Body of pancreas (tissue), 4 donors: Measurements from ENCODE around the gene HOXC6. TPM values are rescaled to one million over a fixed set of nuclear protein-coding genes. Genes with fewer than 3 reads are reported as not detected.
A peak's percentile ranks its signal among the peaks of the same experiment; 100 is the strongest.

Source experiments
- ATAC-seq: fragments of 150-250 bp; one replicate; pipeline ENCODE4 v1.9.1; 2016
- DNase-seq, 4 donors: peaks; one replicate each; pipeline ENCODE4 v3.0.0-alpha.2; 2019
- H3K27ac ChIP-seq, 4 donors: fragments of 200-600 bp; sonication (generic); 1 replicate in 3 of 4; 2 replicates in 1 of 4; pipeline versions ENCODE4 v1.5.1 to v1.6.1; 2016 to 2019; ENCODE audit warnings: mild to moderate bottlenecking in 1 of 4, mixed read lengths in 1 of 4, moderate library complexity in 1 of 4
- H3K27me3 ChIP-seq, 2 donors: fragments of 200-600 bp; sonication (generic); one replicate each; pipeline ENCODE4 v1.6.0; 2016; ENCODE audit warnings: mild to moderate bottlenecking in 1 of 2
- H3K36me3 ChIP-seq, 2 donors: fragments of 200-600 bp; sonication (generic); replicated peaks in 1 of 2; 2 replicates each; pipeline ENCODE4 v1.5.1; 2016; ENCODE audit warnings: low read depth in 2 of 2; ENCODE audit not compliant: insufficient read depth in 1 of 2
- H3K4me1 ChIP-seq: fragments of 200-600 bp; sonication (generic); one replicate; pipeline ENCODE4 v1.6.0; 2016
- H3K4me3 ChIP-seq, 2 donors: fragments of 200-600 bp; sonication (generic); 1 replicate in 1 of 2; 2 replicates in 1 of 2; pipeline ENCODE4 v1.5.1; 2016 to 2019
- H3K9me3 ChIP-seq, 3 donors: fragments of 200-600 bp; sonication (generic); 1 replicate in 2 of 3; 2 replicates in 1 of 3; pipeline ENCODE4 v1.5.1; 2016
- CTCF ChIP-seq, 7 experiments: fragments of 450-650 bp in 4 of 7; fragments of 200-600 bp in 3 of 7; sonication (generic) in 3 of 7; IDR thresholded peaks; one replicate each; pipeline ENCODE4 v1.5.1; 2016 to 2019; ENCODE audit warnings: antibody characterized with exemption in 7 of 7
- POLR2A ChIP-seq, 3 donors: fragments of 450-650 bp; IDR thresholded peaks; one replicate each; pipeline ENCODE4 v1.6.1; 2016; ENCODE audit warnings: antibody characterized with exemption in 3 of 3, mild to moderate bottlenecking in 2 of 3
- WGBS, 2 donors: methylation state at CpG; one replicate each; pipeline ENCODE4 v1.1.5; 2017; 5-methylcytosine and 5-hydroxymethylcytosine counted together
- intact Hi-C: fragments of 100-400 bp; cut with DNase I; formaldehyde crosslinking; loops from one replicate; pipeline ENCODE4 v1.15.1; 2023
- total RNA-seq, 2 donors: library from RNA; depleted of rRNA; stranded (reverse); fragments of >200 nt; gene quantifications; one replicate each; pipeline ENCODE4 v1.1.0, GENCODE V29; 2016

HOXC6 gene
- total RNA-seq, 2 donors from 2014 or later: not detected

- 7 to 8% methylated on average over 21 to 30 of the region's 30 CpGs for WGBS, 2 donors
- peaks cover 20% of the 10 kb centered on the region for H3K4me1 ChIP-seq
- peaks cover 0 to 73% of the 10 kb centered on the region in 2 donors for H3K27me3 ChIP-seq
- ATAC-seq (no peak), DNase-seq (no peak)
- H3K27ac ChIP-seq: no peak overlapping the region
- no peak overlapping the region for H3K4me3 ChIP-seq
- no peaks in the 10 kb centered on the region for H3K9me3 ChIP-seq
- no peaks in the 10 kb centered on the region for H3K36me3 ChIP-seq
- no peak for TF ChIP-seq CTCF (IDR thresholded peaks at IDR 0.05)
- no peak for TF ChIP-seq POLR2A (IDR thresholded peaks at IDR 0.05)
- intact Hi-C loops: no loop called here
Measured at GRCh38 chr12:53983950-53984572, 44.2 kb upstream of the HOXC6 start.

- no peak for TF ChIP-seq POLR2A (IDR thresholded peaks at IDR 0.05)
- TF ChIP-seq CTCF (IDR thresholded peaks at IDR 0.05): peak; percentile 41 to 73 (median 58)
- H3K36me3 ChIP-seq: no peaks in the 10 kb centered on the region
- no peak within 1 kb of the TSS for H3K4me3 ChIP-seq
- H3K4me1 ChIP-seq: peaks cover 27% of the 10 kb centered on the region
- no peak within 1 kb of the TSS for H3K27ac ChIP-seq
- H3K27me3 ChIP-seq: peaks cover 0 to 81% of the 10 kb centered on the region in 2 donors
- peak; percentile 86 to 91 (median 88) for DNase-seq
- WGBS, 2 donors: 5 to 11% methylated on average over 20 to 53 of the region's 55 CpGs
- peak; percentile 80 for ATAC-seq
- no peaks in the 10 kb centered on the region for H3K9me3 ChIP-seq
- intact Hi-C loops: no loop called here
Measured at GRCh38 chr12:53984901-53985691, 43.1 kb upstream of the HOXC6 start, which contains the start of gene HOXC10. Gene HOXC10, plus strand, starts transcription at chr12:53985146. Its CDS starts 114 bp downstream, at chr12:53985260.

- H3K27ac ChIP-seq: no peak overlapping the region
- H3K27me3 ChIP-seq: peaks cover 0 to 87% of the 10 kb centered on the region in 2 donors
- H3K9me3 ChIP-seq: no peaks in the 10 kb centered on the region
- peaks cover 27% of the 10 kb centered on the region for H3K4me1 ChIP-seq
- 0 to 6% methylated on average over 1 to 21 of the region's 21 CpGs for WGBS, 2 donors
- ATAC-seq: no peak
- no peak overlapping the region for H3K4me3 ChIP-seq
- TF ChIP-seq CTCF (IDR thresholded peaks at IDR 0.05) (no peak), POLR2A (IDR thresholded peaks at IDR 0.05) (no peak)
- intact Hi-C loops: no loop called here
- H3K36me3 ChIP-seq: no peaks in the 10 kb centered on the region
- DNase-seq: no peak
Measured at GRCh38 chr12:53985692-53985993, 42.6 kb upstream of the HOXC6 start.

- TF ChIP-seq CTCF (IDR thresholded peaks at IDR 0.05): no peak
- TF ChIP-seq POLR2A (IDR thresholded peaks at IDR 0.05): no peak
- peaks cover 0 to 92% of the 10 kb centered on the region in 2 donors for H3K27me3 ChIP-seq
- H3K4me3 ChIP-seq: no peak overlapping the region
- no peaks in the 10 kb centered on the region for H3K9me3 ChIP-seq
- peaks cover 27% of the 10 kb centered on the region for H3K4me1 ChIP-seq
- no peaks in the 10 kb centered on the region for H3K36me3 ChIP-seq
- 4 to 5% methylated on average over 16 to 40 of the region's 50 CpGs for WGBS, 2 donors
- ATAC-seq (peak; percentile 46), DNase-seq (peak in 1 of 4 donors; percentile 25)
- H3K27ac ChIP-seq: no peak overlapping the region
- intact Hi-C loops: no loop called here
Measured at GRCh38 chr12:53985994-53986685, 42.1 kb upstream of the HOXC6 start.
